ENCODE measurements around the gene ITPKB. TPM values are rescaled to one million over a fixed set of nuclear protein-coding genes. Genes with fewer than 3 reads are reported as not detected.

Gene ITPKB
- total and polyA plus RNA-seq, 9 donors = 10.2 to 32.4 (median 23.5) TPM

DNA sequence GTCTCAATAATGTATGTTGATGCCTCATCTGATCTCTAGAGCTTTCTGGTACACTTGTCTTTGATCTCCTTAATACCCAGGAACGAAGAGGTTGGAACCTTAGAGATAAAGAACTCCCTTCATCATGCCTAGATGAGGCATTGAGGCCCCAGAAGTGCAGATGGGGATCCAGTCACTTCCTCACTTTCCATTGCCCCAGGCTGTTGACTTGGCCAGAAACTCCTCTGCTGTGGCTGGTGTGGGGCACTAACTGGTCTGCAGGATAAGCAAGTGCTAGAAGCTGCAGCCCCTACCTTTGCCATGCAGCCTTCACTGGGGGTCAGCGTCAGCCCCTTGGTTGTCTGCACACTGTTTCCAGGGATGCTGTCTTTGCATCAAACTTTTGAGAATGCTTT is 140.6 kb downstream of the ITPKB start:
- Histone ChIP-seq H3K9me3 (replicated peaks; ENCODE audit: control insufficient read depth, low read depth, low read length) (peaks cover 5% of the 10 kb centered on the region), H3K27me3 (ENCODE audit: control insufficient read depth, insufficient read depth, low read length) (no peaks in the 10 kb centered on the region), H3K27ac (ENCODE audit: low read length) (no peak overlapping the region), H3K4me1 (ENCODE audit: control insufficient read depth, insufficient read depth, low read length) (peaks cover 17% of the 10 kb centered on the region), H3K4me3 (ENCODE audit: low read length) (no peak overlapping the region), H3K36me3 (ENCODE audit: control insufficient read depth, insufficient read depth, low read length) (peaks cover 2% of the 10 kb centered on the region)
- DNase-seq = no peak
- no CpG with 5 or more reads among the region's 2 CpGs for WGBS (ENCODE audit: insufficient coverage)

DNA sequence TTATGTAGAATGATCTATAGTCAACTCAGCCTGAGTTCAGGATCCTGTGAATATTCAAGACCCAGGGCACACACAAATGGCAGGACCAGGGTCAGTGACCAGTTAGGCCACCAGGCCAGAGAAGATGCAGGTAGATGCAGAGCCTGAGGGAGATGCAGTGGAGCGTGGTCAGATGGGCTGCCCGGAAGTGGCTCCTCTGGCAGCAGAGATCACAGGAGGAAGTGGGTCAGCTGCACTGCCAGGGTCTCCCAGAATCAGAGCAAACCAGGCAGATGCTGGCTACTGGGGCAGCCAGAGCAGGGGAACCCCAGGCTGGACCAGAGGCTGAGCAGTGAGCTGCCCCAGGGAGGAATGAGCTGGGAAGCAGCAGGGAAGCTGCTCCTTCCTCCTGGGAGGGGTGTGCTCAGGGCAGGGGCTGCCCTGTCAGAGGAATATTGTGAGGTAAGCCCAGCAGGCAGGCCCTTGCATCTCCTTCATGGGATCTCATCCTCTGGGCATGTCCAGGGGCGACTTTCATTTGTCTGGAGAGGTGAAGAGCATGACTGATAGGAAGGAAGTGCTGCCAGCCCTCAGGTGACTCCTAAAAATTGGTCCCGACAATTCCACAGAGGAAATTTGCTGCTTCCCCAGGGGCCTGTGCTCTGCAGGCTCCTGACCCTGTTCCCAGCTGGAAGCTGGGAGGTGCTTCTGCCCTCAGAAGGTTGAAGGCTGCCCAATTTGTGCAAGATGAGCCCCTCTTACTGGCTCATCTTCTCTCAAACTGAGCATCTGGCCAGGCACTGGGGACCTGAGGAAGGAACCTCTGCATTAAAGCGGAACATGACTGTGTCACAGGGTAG is 141.2 kb downstream of the ITPKB start:
- H3K4me3 ChIP-seq (ENCODE audit: low read length) = no peak overlapping the region
- DNase-seq = no peak
- no peaks in the 10 kb centered on the region for H3K27me3 ChIP-seq (ENCODE audit: control insufficient read depth, insufficient read depth, low read length)
- no peak overlapping the region for H3K27ac ChIP-seq (ENCODE audit: low read length)
- peaks cover 5% of the 10 kb centered on the region for H3K9me3 ChIP-seq (replicated peaks; ENCODE audit: control insufficient read depth, low read depth, low read length)
- H3K4me1 ChIP-seq (ENCODE audit: control insufficient read depth, insufficient read depth, low read length) = peaks cover 12% of the 10 kb centered on the region
- H3K36me3 ChIP-seq (ENCODE audit: control insufficient read depth, insufficient read depth, low read length) = peaks cover 2% of the 10 kb centered on the region
- WGBS (ENCODE audit: insufficient coverage) = 67% methylated on average over 4 of the region's 5 CpGs

DNA sequence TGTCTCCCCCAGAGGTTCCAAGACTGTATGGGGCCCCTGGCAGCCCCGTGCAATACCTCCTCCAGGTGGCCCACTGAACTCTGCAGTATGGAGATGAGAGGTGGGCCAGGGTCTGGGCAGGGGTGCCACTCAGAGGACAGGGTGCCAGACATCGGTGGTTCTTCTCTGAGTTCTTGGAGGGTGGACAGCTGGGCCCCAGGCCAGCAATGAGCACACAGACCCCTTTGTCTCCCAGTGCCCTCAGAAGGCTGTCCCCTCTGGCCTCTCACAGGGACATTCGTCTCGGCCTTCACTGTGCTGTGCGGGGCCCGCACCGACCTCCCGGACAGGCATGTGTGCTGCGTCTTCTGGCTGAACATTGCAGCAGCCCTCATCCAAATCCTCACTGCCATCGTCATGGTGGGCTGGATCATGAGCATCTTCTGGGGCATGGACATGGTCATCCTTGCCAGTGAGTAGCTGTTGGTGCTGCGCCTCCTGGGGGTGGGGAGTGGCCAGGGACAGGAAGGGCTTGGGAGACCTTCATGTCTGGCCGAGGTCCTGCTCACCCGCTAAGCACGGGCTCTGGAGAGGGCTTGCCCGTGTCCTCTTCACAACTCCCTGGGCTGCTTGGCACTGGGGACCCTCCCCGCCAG is 142.4 kb downstream of the ITPKB start:
- H3K4me3 ChIP-seq (ENCODE audit: low read length) = no peak overlapping the region
- peaks cover 2% of the 10 kb centered on the region for H3K36me3 ChIP-seq (ENCODE audit: control insufficient read depth, insufficient read depth, low read length)
- no peak for DNase-seq
- H3K9me3 ChIP-seq (replicated peaks; ENCODE audit: control insufficient read depth, low read depth, low read length) = peaks cover 5% of the 10 kb centered on the region
- no peak overlapping the region for H3K27ac ChIP-seq (ENCODE audit: low read length)
- WGBS (ENCODE audit: insufficient coverage) = 88% methylated on average over 11 of the region's 16 CpGs
- no peaks in the 10 kb centered on the region for H3K27me3 ChIP-seq (ENCODE audit: control insufficient read depth, insufficient read depth, low read length)
- H3K4me1 ChIP-seq (ENCODE audit: control insufficient read depth, insufficient read depth, low read length) = peaks cover under 1% of the 10 kb centered on the region

DNA sequence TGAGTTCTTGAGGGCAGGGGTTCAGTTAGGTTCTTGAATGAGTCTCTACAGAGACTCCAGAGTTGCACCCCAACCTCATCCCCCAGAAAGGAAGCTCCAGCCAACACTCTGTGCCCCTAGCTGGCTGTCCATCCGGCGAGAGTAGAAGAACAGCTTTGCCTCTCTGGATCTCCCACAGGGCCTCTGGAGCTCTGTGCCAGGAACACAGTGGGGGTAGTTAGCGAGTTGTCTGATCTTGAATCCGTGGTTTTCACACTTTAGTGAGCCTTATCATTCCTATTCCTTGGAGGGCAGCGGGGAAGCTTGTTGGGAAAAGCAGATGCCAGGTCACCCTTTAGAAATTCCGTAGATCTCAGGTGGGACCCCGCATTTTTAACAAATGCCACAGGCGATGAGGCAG is 145.5 kb downstream of the ITPKB start:
- no peak overlapping the region for H3K4me3 ChIP-seq (ENCODE audit: low read length)
- no peaks in the 10 kb centered on the region for H3K27me3 ChIP-seq (ENCODE audit: control insufficient read depth, insufficient read depth, low read length)
- no peak overlapping the region for H3K27ac ChIP-seq (ENCODE audit: low read length)
- peaks cover 5% of the 10 kb centered on the region for H3K9me3 ChIP-seq (replicated peaks; ENCODE audit: control insufficient read depth, low read depth, low read length)
- DNase-seq = no peak
- WGBS (ENCODE audit: insufficient coverage) = 87% methylated on average over 5 of the region's 8 CpGs
- peaks cover under 1% of the 10 kb centered on the region for H3K36me3 ChIP-seq (ENCODE audit: control insufficient read depth, insufficient read depth, low read length)
- H3K4me1 ChIP-seq (ENCODE audit: control insufficient read depth, insufficient read depth, low read length) = peaks cover 8% of the 10 kb centered on the region

DNA sequence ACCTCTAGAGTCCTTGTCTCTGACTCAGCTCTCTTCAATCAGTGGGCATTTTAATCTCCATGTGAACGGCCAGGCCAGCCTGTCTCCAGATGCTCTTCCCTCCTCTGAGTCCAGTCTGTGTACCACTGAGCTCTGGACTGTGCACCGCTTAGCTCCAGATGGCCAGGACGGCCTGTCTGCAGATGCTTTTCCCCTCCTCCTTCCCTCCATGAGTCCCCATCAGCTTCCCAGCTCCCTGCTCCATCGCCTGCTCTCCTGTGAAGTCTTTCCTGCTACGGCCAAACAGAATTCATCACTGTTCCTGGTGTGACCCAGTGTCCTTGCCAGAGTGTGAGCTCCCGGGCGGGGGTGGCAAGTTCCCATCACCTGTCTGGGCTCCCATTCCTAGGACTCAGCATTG is 148.5 kb downstream of the ITPKB start:
- Histone ChIP-seq H3K4me3 (ENCODE audit: low read length) (no peak overlapping the region), H3K27ac (ENCODE audit: low read length) (no peak overlapping the region), H3K36me3 (ENCODE audit: control insufficient read depth, insufficient read depth, low read length) (no peaks in the 10 kb centered on the region), H3K4me1 (ENCODE audit: control insufficient read depth, insufficient read depth, low read length) (peaks cover 11% of the 10 kb centered on the region), H3K27me3 (ENCODE audit: control insufficient read depth, insufficient read depth, low read length) (no peaks in the 10 kb centered on the region), H3K9me3 (replicated peaks; ENCODE audit: control insufficient read depth, low read depth, low read length) (peaks cover 2% of the 10 kb centered on the region)
- DNase-seq = no peak
- WGBS (ENCODE audit: insufficient coverage) = 47% methylated on average over 6 of the region's 7 CpGs

DNA sequence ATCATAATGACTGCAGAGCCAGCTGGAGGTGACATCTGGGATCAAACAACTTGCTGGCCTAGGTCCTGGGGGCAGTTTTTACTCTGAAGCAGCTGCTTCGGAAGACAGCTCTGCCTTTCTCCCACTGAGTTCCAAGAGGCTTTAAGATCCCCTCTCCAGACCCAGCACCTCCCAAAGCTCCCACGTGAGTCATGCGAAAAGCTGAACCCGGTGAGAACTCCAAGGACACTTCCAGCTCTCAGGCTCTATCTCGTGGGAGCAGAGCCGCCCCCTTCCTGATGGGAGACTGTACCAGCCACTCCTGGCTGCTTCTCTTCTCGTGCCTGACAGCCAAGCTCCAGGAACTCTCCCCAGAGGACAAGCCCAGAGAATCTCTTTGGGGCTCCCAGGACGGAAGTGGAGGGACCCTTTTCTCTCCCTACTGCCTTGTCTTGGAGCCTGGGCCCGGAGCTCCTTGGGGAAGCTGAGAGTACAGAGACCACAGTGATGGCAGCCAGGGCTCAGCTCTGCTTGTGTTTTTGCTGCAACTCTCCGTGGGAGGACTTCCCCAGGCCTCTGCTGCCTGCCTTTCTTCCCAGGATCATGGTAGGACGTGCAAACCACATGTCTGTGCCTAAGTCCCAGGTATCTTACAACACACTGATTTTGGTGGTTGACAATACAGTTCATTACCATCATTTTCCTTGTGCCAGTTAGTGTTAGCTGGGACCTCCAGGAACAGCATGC is 149.9 kb downstream of the ITPKB start:
- H3K4me3 ChIP-seq (ENCODE audit: low read length) = no peak overlapping the region
- no peaks in the 10 kb centered on the region for H3K36me3 ChIP-seq (ENCODE audit: control insufficient read depth, insufficient read depth, low read length)
- no peak overlapping the region for H3K27ac ChIP-seq (ENCODE audit: low read length)
- no peaks in the 10 kb centered on the region for H3K27me3 ChIP-seq (ENCODE audit: control insufficient read depth, insufficient read depth, low read length)
- WGBS (ENCODE audit: insufficient coverage) = 44% methylated on average over 9 of the region's 11 CpGs
- peaks cover 11% of the 10 kb centered on the region for H3K4me1 ChIP-seq (ENCODE audit: control insufficient read depth, insufficient read depth, low read length)
- H3K9me3 ChIP-seq (replicated peaks; ENCODE audit: control insufficient read depth, low read depth, low read length) = no peaks in the 10 kb centered on the region
- peak; percentile 29 for DNase-seq

DNA sequence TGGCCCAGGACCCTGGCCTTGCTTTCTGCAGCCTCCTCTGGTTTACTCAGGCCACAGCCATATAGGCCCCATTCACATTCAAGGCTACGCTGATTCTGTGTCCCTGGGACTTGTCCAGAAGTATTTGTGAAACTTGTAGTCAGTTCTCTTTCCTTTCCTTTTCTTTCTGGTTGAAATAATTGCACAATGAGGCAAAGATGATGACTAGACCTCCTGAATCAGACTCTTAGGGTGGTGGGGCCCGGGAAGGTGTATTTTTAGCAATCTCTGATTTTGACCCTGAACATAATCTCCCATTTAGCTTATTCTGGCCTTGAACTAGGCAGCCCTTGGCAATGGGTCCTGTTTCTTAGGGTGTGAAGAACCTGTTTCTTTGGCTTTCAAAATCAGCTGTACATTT is 150.6 kb downstream of the ITPKB start:
- no CpG with 5 or more reads among the region's 2 CpGs for WGBS (ENCODE audit: insufficient coverage)
- DNase-seq = no peak
- Histone ChIP-seq H3K4me3 (ENCODE audit: low read length) (no peak overlapping the region), H3K9me3 (replicated peaks; ENCODE audit: control insufficient read depth, low read depth, low read length) (no peaks in the 10 kb centered on the region), H3K36me3 (ENCODE audit: control insufficient read depth, insufficient read depth, low read length) (no peaks in the 10 kb centered on the region), H3K27ac (ENCODE audit: low read length) (no peak overlapping the region), H3K27me3 (ENCODE audit: control insufficient read depth, insufficient read depth, low read length) (no peaks in the 10 kb centered on the region), H3K4me1 (ENCODE audit: control insufficient read depth, insufficient read depth, low read length) (peaks cover 12% of the 10 kb centered on the region)

DNA sequence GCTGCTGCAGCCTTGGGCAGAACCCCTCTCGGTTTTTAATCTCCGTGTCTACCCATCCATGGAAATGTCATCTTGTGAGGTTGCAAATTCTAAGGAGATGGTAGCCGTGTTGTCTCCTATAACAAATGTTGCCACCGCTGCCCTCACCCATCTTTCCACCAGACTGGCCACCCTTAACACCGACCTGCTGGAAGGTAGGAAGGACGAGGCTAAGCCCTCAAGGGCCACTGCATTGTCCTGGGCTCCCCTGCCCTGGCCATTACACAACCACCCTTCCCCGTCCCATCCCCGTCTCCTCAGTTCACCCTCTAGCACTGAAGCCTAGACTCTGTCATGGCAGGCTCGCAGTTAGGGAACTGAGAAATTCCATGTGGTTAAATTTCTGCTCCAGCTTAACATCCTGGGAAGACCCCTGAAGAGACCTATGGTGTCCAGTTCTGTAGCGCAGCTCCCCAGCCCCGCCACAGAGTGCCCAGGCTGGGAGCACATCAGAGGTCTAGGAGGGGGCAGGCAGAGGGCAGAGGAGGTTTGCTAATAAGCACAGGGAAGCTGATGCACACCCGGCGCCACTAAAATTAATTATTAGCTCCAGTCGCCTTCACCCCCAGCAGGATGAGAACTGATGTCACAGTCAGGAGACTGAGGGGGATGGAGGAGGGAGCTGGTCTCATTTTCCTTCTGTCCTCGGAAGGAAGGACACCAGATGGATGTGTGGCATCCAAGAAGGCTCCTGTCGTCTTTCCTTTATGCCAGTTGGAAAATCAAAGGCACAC is 152.2 kb downstream of the ITPKB start:
- no peak for DNase-seq
- Histone ChIP-seq H3K9me3 (replicated peaks; ENCODE audit: control insufficient read depth, low read depth, low read length) (no peaks in the 10 kb centered on the region), H3K36me3 (ENCODE audit: control insufficient read depth, insufficient read depth, low read length) (no peaks in the 10 kb centered on the region), H3K27ac (ENCODE audit: low read length) (no peak overlapping the region), H3K4me1 (ENCODE audit: control insufficient read depth, insufficient read depth, low read length) (peaks cover 14% of the 10 kb centered on the region), H3K4me3 (ENCODE audit: low read length) (no peak overlapping the region), H3K27me3 (ENCODE audit: control insufficient read depth, insufficient read depth, low read length) (no peaks in the 10 kb centered on the region)
- 80% methylated on average over 9 of the region's 16 CpGs for WGBS (ENCODE audit: insufficient coverage)

DNA sequence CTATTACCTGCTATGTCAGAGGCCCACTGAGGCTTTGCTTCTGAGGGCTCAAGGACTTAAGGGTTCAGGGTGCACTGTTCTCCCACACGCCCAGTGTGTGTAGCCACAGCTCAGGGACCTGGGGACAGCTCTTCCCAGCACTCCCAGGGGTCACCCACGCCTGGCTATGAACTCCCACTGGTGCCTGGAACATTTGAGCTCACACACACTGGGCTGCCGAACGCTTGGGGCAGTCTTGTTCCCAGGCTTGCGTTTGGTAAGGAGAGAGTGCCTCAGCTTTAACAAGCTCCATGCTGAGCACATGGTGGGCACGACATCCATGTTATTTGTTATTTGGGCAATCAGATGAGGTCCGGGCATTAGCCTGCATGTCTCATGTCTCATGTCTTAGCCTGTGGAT is 153.0 kb downstream of the ITPKB start:
- WGBS (ENCODE audit: insufficient coverage) = 94% methylated on average over 7 of the region's 7 CpGs
- H3K9me3 ChIP-seq (replicated peaks; ENCODE audit: control insufficient read depth, low read depth, low read length) = no peaks in the 10 kb centered on the region
- no peaks in the 10 kb centered on the region for H3K36me3 ChIP-seq (ENCODE audit: control insufficient read depth, insufficient read depth, low read length)
- no peaks in the 10 kb centered on the region for H3K27me3 ChIP-seq (ENCODE audit: control insufficient read depth, insufficient read depth, low read length)
- no peak overlapping the region for H3K27ac ChIP-seq (ENCODE audit: low read length)
- no peak for DNase-seq
- H3K4me1 ChIP-seq (ENCODE audit: control insufficient read depth, insufficient read depth, low read length) = peaks cover 14% of the 10 kb centered on the region
- no peak overlapping the region for H3K4me3 ChIP-seq (ENCODE audit: low read length)
